Glutamatergic neuron (in vitro differentiated cells): ENCODE results near the gene ARHGDIA. TPM values are rescaled to one million over a fixed set of nuclear protein-coding genes. Genes with fewer than 3 reads are reported as not detected.
A peak's percentile ranks its signal among the peaks of the same experiment; 100 is the strongest.

Experiments used
- DNase-seq: peaks from one replicate; pipeline ENCODE4 v3.0.0; 2022
- H3K27ac Mint-ChIP-seq: one replicate; pipeline ENCODE4 v1.8.0; 2020; ENCODE audit warnings: mild to moderate bottlenecking, mixed read lengths, inconsistent platforms; ENCODE audit not compliant: unreplicated experiment
- H3K27me3 Mint-ChIP-seq: one replicate; pipeline ENCODE4 v1.8.0; 2020; ENCODE audit warnings: mild to moderate bottlenecking, moderate library complexity, mixed read lengths, inconsistent platforms; ENCODE audit not compliant: unreplicated experiment
- H3K36me3 Mint-ChIP-seq: one replicate; pipeline ENCODE4 v1.8.0; 2020; ENCODE audit warnings: mild to moderate bottlenecking, mixed read lengths, inconsistent platforms; ENCODE audit not compliant: unreplicated experiment
- H3K4me1 Mint-ChIP-seq: one replicate; pipeline ENCODE4 v1.8.0; 2020; ENCODE audit warnings: mild to moderate bottlenecking, low read depth, mixed read lengths, inconsistent platforms; ENCODE audit not compliant: unreplicated experiment
- H3K4me3 Mint-ChIP-seq: one replicate; pipeline ENCODE4 v1.8.0; 2020; ENCODE audit warnings: mild to moderate bottlenecking, mixed read lengths, inconsistent platforms; ENCODE audit not compliant: unreplicated experiment
- H3K9me3 Mint-ChIP-seq: one replicate; pipeline ENCODE4 v1.8.0; 2020; ENCODE audit warnings: mild to moderate bottlenecking, moderate library complexity, mixed read lengths, inconsistent platforms; ENCODE audit not compliant: unreplicated experiment
- CTCF ChIP-seq: fragments of 200-600 bp; sonication (generic); IDR thresholded peaks from one replicate; pipeline ENCODE4 v1.5.0; 2021; ENCODE audit not compliant: partially characterized antibody, unreplicated experiment
- total RNA-seq: library from RNA; stranded (reverse); fragmentation: NEBNext Ultra II Directional; extraction: Animal tissue kit (Norgen Biotek cat#: 25700); gene quantifications from one replicate; pipeline ENCODE4 v1.2.1, GENCODE V29; 2021; ENCODE audit not compliant: unreplicated experiment

Gene ARHGDIA
- total RNA-seq, 1 donor from 2014 or later, result 432 TPM

GRCh38 chr17:81833160-81833920, 37.8 kb downstream of the ARHGDIA start, which contains the start of gene MCRIP1:
MCRIP1 (minus strand) TSS chr17:81833291; CDS start chr17:81824506, 8,785 bp downstream.
- Mint-ChIP-seq H3K27ac (peak within 1 kb of the TSS; percentile 86), H3K4me3 (peak within 1 kb of the TSS; percentile 93), H3K27me3 (peaks cover 14% of the 10 kb centered on the region), H3K4me1 (peaks cover 14% of the 10 kb centered on the region), H3K36me3 (no peaks in the 10 kb centered on the region), H3K9me3 (peaks cover 9% of the 10 kb centered on the region)
- peak; percentile 98 for DNase-seq
- no peak for TF ChIP-seq CTCF

DNA sequence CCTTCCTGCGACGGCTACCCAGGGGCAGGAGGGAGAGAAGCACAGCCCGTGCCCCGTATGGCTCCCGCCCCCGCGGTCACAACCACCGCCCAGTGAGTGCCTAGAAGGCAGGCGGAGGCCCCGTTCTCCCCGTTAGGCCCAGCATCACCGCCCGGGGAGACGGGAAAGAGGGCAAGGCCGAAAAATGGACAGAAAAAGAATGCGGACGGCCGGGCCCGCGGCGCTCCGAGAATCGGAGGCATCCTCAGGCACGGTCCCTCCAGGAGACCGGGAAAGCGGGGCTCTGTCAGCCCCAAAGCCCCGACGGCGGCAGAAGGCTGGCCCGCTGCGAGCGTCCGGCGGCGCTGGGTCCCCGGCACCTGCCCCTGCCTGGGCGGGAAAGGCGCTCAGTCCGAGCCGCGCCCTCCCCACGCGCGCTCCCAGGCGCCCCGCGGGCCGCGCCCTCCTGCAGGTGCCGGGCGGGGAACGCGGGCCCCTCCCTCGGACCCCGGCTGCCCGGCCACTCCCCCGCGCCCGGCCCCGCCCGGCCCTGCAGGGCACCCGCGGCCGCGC, 38.5 kb downstream of the ARHGDIA start:
- H3K9me3 Mint-ChIP-seq, result peaks cover 9% of the 10 kb centered on the region
- TF ChIP-seq CTCF, result no peak
- no peak for DNase-seq
- peak overlapping the region; percentile 85 for H3K27ac Mint-ChIP-seq
- H3K27me3 Mint-ChIP-seq, result peaks cover 14% of the 10 kb centered on the region
- H3K4me1 Mint-ChIP-seq, result peaks cover 17% of the 10 kb centered on the region
- no peaks in the 10 kb centered on the region for H3K36me3 Mint-ChIP-seq
- H3K4me3 Mint-ChIP-seq, result peak overlapping the region; percentile 93

- Mint-ChIP-seq H3K9me3 (peaks cover 9% of the 10 kb centered on the region), H3K27ac (peak overlapping the region; percentile 85), H3K4me3 (peak overlapping the region; percentile 93), H3K27me3 (peaks cover 14% of the 10 kb centered on the region), H3K36me3 (no peaks in the 10 kb centered on the region), H3K4me1 (peaks cover 17% of the 10 kb centered on the region)
- TF ChIP-seq CTCF, result no peak
- no peak for DNase-seq
These were observed 39.1 kb downstream of the ARHGDIA start for GRCh38 chr17:81831957-81832607.

DNA sequence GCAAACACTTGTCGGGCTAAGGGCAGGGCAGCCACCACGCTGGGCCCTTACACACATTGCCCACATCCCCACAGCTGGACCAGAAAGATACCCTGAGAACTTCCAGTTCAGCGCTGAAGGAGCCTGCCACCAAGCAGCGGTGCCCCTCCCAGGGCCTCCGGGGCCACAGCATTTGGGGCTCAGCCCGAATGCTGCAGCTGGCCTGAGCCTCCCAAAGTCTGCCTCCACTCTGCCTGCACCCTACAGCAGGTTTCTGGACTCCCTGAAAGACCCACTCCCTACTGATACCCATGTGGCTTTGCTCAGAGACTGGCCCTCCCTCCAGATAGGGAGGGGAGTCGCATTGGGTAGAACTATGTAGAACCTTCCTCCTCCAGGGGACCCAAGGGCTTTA, 39.6 kb downstream of the ARHGDIA start:
- Mint-ChIP-seq H3K27me3 (peaks cover 14% of the 10 kb centered on the region), H3K4me1 (peaks cover 17% of the 10 kb centered on the region), H3K27ac (peak overlapping the region; percentile 85), H3K36me3 (no peaks in the 10 kb centered on the region), H3K4me3 (peak overlapping the region; percentile 93), H3K9me3 (peaks cover 9% of the 10 kb centered on the region)
- no peak for DNase-seq
- no peak for TF ChIP-seq CTCF
